Karpas-422 (cell line): Measurements from ENCODE around the gene C13orf46. TPM values are rescaled to one million over a fixed set of nuclear protein-coding genes. Genes with fewer than 3 reads are reported as not detected.

Experiments used
- DNase-seq: peaks from one replicate; pipeline ENCODE4 v3.0.0-alpha.2; 2015
- H2AFZ ChIP-seq: fragments of 200-600 bp; sonication (generic); 2 replicates; pipeline ENCODE4 v1.6.1; 2014; ENCODE audit warnings: antibody characterized with exemption, low read length, mixed read lengths
- H3K27ac ChIP-seq: fragments of 200-600 bp; sonication (generic); 2 replicates; pipeline ENCODE4 v1.5.1; 2014; ENCODE audit warnings: mild to moderate bottlenecking, low read length, moderate library complexity
- H3K27me3 ChIP-seq: fragments of 200-600 bp; sonication (generic); 2 replicates; pipeline ENCODE4 v1.6.1; 2014; ENCODE audit warnings: low read length, mixed read lengths
- H3K36me3 ChIP-seq: fragments of 200-600 bp; sonication (generic); 2 replicates; pipeline ENCODE4 v1.6.1; 2014; ENCODE audit warnings: low read length, mixed read lengths; ENCODE audit not compliant: insufficient read depth
- H3K4me1 ChIP-seq: fragments of 200-600 bp; sonication (generic); 2 replicates; pipeline ENCODE4 v1.6.1; 2014; ENCODE audit warnings: mild to moderate bottlenecking, low read length, mixed read lengths
- H3K4me2 ChIP-seq: fragments of 200-600 bp; sonication (generic); 2 replicates; pipeline ENCODE4 v1.6.1; 2014; ENCODE audit warnings: low read length, low read depth, mild to moderate bottlenecking; ENCODE audit not compliant: poor library complexity, severe bottlenecking
- H3K4me3 ChIP-seq: fragments of 200-600 bp; sonication (generic); 2 replicates; pipeline ENCODE4 v1.5.1; 2014; ENCODE audit warnings: mild to moderate bottlenecking, antibody characterized with exemption, low read length, mixed read lengths
- H3K79me2 ChIP-seq: fragments of 200-600 bp; sonication (generic); 2 replicates; pipeline ENCODE4 v1.6.1; 2014; ENCODE audit warnings: mild to moderate bottlenecking, low read length, mixed read lengths
- H3K9ac ChIP-seq: fragments of 200-600 bp; sonication (generic); 2 replicates; pipeline ENCODE4 v1.6.0; 2014; ENCODE audit warnings: low read length
- H3K9me2 ChIP-seq: fragments of 200-600 bp; sonication (generic), shearing (Covaris generic); replicated peaks from 2 replicates; pipeline ENCODE4 v1.6.0; 2014; ENCODE audit warnings: mild to moderate bottlenecking, low read length, moderate library complexity; ENCODE audit not compliant: insufficient read depth
- H3K9me3 ChIP-seq: fragments of 300-700, 200-600 bp; sonication (generic); 2 replicates; pipeline ENCODE4 v1.6.1; 2014; ENCODE audit warnings: low read length, mixed read lengths
- H4K20me1 ChIP-seq: fragments of 200-600 bp; sonication (generic); 2 replicates; pipeline ENCODE4 v1.6.1; 2014; ENCODE audit warnings: mild to moderate bottlenecking, antibody characterized with exemption, low read length, low read depth; ENCODE audit not compliant: insufficient read depth
- total RNA-seq: library from RNA; depleted of rRNA; stranded (reverse); fragments of >200 nt; shearing (Covaris generic); gene quantifications from 2 replicates; pipeline ENCODE4 v1.2.3, GENCODE V29; 2014; ENCODE audit warnings: low replicate concordance

The C13orf46 gene
- total RNA-seq, 1 experiment from 2014 or later = not detected

DNA sequence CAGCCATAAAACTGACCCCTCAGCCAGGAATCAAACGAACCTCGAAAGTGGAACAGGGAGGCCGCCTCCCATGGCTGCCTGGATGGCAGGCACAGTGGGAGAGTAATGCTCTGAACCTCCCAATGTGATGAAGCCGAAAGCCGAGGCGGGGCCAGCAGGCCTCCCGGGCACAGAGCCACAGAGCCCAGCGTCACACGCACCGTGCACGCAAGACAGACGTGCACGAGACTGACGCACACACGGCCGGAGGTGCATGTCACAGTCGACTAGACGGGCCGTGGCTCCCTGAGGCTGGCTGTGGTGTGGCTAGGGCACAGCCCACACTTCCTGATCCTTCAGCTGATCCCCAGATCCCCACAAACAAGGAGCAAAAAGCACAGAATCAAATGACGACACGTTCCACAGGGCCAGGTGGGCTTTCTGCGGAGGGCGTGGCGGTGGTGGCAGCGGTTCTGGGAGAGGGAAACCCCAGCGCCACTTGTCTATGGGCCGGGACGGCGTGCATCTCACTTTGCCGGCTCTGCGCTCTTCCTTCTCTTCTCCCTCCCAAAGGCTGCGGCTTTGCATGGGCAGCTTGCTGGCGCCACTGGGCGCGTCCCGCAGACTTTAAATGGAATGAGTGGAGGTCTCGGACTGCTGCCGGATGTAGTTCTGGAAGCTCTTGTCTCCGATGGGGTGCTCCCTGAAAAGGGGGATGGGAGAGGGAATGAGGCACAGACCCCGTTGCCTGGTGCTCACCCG, 5.0 kb upstream of the C13orf46 start:
- no peaks in the 10 kb centered on the region for H3K79me2 ChIP-seq
- no peaks in the 10 kb centered on the region for H3K4me1 ChIP-seq
- H3K36me3 ChIP-seq = no peaks in the 10 kb centered on the region
- H4K20me1 ChIP-seq = no peaks in the 10 kb centered on the region
- H3K9me2 ChIP-seq = no peaks in the 10 kb centered on the region
- H3K9ac ChIP-seq = no peak overlapping the region
- H3K27ac ChIP-seq = no peak overlapping the region
- peaks cover 3% of the 10 kb centered on the region; the same call in 1 of the 2 replicates for H3K9me3 ChIP-seq
- no peak overlapping the region for H2AFZ ChIP-seq
- no peaks in the 10 kb centered on the region for H3K27me3 ChIP-seq
- H3K4me3 ChIP-seq = no peak overlapping the region
- DNase-seq = no peak
- no peak overlapping the region for H3K4me2 ChIP-seq

DNA sequence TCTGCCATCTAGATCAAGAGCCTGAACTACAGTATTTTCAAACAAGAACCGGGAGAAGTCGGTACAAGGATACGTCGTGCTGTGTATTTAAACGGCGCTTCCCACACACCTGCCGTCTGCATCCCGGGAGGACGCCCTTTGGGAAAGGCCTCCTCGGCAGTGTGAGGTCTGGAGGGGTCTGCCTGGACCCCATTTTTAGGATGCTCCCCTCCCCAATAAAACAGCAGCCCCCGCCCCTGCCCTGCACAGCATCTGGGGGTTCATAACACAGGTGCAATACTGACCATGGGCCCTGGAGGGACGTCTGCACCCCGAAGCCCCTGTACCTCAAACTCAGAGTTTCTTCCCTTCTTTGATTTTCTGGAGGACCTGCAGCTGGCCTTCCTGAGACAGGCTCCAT, 4.1 kb upstream of the C13orf46 start:
- no peak overlapping the region for H2AFZ ChIP-seq
- no peak overlapping the region for H3K4me2 ChIP-seq
- H3K9me3 ChIP-seq = peaks cover 3% of the 10 kb centered on the region; the same call in 1 of the 2 replicates
- H3K36me3 ChIP-seq = no peaks in the 10 kb centered on the region
- H3K9ac ChIP-seq = no peak overlapping the region
- H3K27ac ChIP-seq = no peak overlapping the region
- no peaks in the 10 kb centered on the region for H3K27me3 ChIP-seq
- no peaks in the 10 kb centered on the region for H3K4me1 ChIP-seq
- no peak for DNase-seq
- no peaks in the 10 kb centered on the region for H3K9me2 ChIP-seq
- no peaks in the 10 kb centered on the region for H3K79me2 ChIP-seq
- H3K4me3 ChIP-seq = no peak overlapping the region
- no peaks in the 10 kb centered on the region for H4K20me1 ChIP-seq

DNA sequence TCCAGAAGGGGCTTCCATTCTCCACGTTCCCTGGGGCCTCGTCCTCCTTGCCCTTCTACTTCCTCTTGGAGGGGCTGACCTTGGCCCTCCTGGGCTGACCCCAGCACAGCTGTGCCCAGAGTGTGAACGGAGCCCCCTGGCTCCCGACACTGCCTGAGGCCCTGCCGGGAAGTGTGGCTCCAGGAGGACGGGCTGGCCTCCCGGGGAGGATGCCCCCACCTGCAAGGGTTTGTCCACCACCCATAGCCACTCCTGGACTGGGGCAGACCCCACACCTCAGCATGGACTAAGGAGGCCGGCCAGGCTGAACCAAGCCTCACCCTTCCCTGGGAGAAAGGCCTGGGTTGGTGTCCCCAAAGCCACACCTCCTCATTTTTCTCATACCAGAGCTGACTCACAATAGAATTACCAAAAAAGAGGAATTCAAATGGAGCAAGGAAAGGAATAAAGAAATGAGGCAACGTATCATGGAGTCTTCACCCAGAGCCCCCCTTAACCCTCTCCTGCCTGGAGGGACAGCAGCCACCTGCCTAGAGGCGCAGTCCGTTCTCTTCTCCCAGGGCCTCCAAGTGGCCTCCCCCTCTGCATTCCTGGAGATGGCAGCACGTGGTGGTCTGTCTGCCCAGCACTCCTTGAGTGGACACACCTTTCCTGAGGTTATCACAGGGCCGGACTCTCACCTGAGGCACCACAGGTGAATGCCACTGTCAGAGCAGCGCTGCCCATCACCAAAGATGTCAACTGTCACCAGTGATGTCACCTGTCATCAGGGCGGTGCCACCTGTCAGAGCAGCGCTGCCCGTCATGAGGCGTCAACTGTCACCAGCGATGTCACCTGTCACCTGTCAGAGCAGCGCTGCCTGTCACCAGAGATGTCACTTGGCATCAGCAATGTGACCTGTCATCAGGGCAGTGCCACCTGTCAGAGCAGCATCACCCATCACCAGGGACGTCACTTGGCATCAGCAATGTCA, 3.1 kb upstream of the C13orf46 start:
- Histone ChIP-seq H3K27me3 (no peaks in the 10 kb centered on the region), H2AFZ (no peak overlapping the region), H3K4me3 (no peak overlapping the region), H3K4me1 (no peaks in the 10 kb centered on the region), H3K36me3 (no peaks in the 10 kb centered on the region), H3K27ac (no peak overlapping the region), H3K4me2 (no peak overlapping the region), H3K9ac (no peak overlapping the region), H3K79me2 (no peaks in the 10 kb centered on the region), H3K9me2 (no peaks in the 10 kb centered on the region), H4K20me1 (no peaks in the 10 kb centered on the region), H3K9me3 (0 out of 2 replicates have a peak, but pooled peaks cover 3% of the 10 kb centered on the region)
- no peak for DNase-seq

DNA sequence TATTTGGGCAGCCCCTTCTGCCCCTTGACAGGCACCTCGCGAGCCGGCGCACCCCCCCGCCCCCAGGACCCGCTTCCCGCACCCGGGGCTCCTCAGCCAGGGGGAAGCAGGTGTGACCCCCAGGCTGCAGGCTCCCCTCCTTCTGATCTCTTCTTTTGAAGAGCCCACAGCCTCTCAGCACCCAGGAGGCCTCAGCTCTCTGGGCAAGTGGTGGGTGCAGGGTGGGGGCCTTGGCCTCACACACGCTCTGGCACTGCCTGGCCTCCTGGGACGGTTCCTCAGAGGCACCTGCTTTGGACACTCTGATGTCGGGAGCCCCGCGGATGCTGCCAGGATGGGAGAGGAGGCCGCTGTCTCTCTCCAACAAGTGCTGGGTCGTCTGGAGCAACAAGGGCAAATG, 1.5 kb upstream of the C13orf46 start:
- no peak overlapping the region for H3K9ac ChIP-seq
- no peaks in the 10 kb centered on the region for H3K79me2 ChIP-seq
- no peak overlapping the region for H3K4me2 ChIP-seq
- H3K9me2 ChIP-seq = no peaks in the 10 kb centered on the region
- H3K4me1 ChIP-seq = no peaks in the 10 kb centered on the region
- H3K4me3 ChIP-seq = no peak overlapping the region
- H2AFZ ChIP-seq = no peak overlapping the region
- no peaks in the 10 kb centered on the region for H4K20me1 ChIP-seq
- H3K9me3 ChIP-seq = no peaks in the 10 kb centered on the region
- no peaks in the 10 kb centered on the region for H3K27me3 ChIP-seq
- H3K27ac ChIP-seq = no peak overlapping the region
- no peak for DNase-seq
- no peaks in the 10 kb centered on the region for H3K36me3 ChIP-seq

DNA sequence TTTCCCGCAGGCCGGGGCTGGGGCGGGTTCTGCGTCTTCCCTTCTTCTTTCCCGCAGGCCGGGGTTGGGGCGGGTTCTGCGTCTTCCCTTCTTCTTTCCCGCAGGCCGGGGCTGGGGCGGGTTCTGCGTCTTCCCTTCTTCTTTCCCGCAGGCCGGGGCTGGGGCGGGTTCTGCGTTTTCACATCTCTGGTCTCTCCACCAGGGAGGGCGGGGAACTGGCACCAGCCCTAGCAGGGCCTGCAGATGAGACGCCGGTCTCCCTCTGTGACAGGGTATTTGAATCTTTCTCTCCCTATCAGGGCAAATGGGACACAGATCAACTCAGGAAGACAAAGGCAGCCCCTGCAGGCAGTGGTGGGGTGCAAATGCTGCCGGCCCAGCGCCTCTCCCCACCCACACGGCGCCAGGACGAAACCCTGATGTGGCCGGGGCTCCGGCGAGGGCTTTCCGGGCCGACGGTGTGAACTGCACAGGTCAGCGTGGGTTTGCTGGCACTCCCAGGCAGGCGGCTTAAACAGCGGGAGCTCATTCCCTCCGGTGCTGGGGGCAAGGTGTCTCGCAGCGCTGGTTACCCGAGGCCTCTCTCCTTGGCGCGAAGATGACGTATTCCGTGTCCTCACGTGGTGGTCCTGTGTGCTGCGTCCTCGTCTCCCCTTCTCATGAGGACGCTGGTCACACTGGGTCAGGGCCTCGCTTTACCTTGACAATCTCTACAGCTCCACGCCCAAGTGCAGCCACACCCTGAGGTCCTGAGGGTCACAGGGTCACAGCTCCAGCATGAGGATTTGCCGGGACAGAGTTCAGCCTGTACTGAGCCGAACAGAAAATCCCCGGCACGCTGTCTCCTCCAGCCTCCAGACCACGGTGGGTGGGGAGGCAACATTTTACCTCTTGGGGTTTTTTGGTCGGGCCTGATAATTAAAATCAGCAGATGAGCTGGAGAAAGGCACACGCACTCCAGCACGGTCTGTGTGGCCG, 717 bp upstream of the C13orf46 start:
- H3K4me3 ChIP-seq = no peak overlapping the region
- H3K4me2 ChIP-seq = no peak overlapping the region
- no peak for DNase-seq
- H3K4me1 ChIP-seq = no peaks in the 10 kb centered on the region
- H2AFZ ChIP-seq = no peak overlapping the region
- no peaks in the 10 kb centered on the region for H3K9me3 ChIP-seq
- H3K9ac ChIP-seq = no peak overlapping the region
- no peaks in the 10 kb centered on the region for H3K36me3 ChIP-seq
- H3K27me3 ChIP-seq = no peaks in the 10 kb centered on the region
- no peaks in the 10 kb centered on the region for H4K20me1 ChIP-seq
- H3K79me2 ChIP-seq = no peaks in the 10 kb centered on the region
- no peaks in the 10 kb centered on the region for H3K9me2 ChIP-seq
- H3K27ac ChIP-seq = no peak overlapping the region

DNA sequence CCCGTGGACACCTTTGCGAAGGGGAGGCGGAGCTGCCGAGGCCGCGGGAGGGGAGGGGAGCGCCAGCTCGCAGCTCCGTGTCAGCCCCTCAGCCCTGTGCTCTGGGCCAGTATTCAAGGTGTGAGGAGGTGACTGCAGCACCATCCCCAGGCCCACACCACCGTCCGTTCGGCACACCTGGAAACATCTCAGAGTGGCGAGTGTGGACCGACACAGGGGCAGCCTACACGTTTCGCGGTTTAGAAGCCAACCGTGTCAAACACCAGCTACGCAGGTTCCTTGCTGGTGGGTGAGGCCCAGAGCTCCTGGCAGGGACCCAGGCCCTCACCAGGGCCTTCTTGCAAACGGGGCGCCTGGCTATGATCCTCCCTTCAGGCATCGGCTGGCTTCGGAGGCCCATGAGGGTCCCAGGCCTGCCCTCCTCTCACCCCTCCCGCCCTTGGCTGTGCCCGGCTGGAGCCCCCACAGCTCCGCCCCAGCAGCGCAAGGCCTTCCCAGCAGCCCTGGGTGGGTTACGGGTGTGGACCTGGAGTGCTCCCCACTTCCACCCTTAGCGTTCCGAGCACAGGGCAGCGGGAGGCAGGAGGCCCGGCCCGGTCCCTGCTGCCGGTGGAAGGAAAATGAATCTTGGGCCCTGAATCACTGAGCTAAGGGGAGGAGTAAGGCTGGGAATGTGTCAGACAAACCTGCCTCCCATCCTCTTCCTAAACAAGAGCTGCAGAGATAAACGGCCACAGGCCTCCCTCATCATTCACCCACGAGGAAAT, 1.2 kb downstream of the C13orf46 start:
- H2AFZ ChIP-seq = no peak overlapping the region
- H4K20me1 ChIP-seq = no peaks in the 10 kb centered on the region
- H3K4me2 ChIP-seq = no peak overlapping the region
- H3K9me2 ChIP-seq = no peaks in the 10 kb centered on the region
- H3K36me3 ChIP-seq = no peaks in the 10 kb centered on the region
- no peaks in the 10 kb centered on the region for H3K27me3 ChIP-seq
- no peak overlapping the region for H3K27ac ChIP-seq
- H3K4me3 ChIP-seq = no peak overlapping the region
- no peak overlapping the region for H3K9ac ChIP-seq
- no peaks in the 10 kb centered on the region for H3K79me2 ChIP-seq
- H3K4me1 ChIP-seq = no peaks in the 10 kb centered on the region
- no peak for DNase-seq
- H3K9me3 ChIP-seq = no peaks in the 10 kb centered on the region

DNA sequence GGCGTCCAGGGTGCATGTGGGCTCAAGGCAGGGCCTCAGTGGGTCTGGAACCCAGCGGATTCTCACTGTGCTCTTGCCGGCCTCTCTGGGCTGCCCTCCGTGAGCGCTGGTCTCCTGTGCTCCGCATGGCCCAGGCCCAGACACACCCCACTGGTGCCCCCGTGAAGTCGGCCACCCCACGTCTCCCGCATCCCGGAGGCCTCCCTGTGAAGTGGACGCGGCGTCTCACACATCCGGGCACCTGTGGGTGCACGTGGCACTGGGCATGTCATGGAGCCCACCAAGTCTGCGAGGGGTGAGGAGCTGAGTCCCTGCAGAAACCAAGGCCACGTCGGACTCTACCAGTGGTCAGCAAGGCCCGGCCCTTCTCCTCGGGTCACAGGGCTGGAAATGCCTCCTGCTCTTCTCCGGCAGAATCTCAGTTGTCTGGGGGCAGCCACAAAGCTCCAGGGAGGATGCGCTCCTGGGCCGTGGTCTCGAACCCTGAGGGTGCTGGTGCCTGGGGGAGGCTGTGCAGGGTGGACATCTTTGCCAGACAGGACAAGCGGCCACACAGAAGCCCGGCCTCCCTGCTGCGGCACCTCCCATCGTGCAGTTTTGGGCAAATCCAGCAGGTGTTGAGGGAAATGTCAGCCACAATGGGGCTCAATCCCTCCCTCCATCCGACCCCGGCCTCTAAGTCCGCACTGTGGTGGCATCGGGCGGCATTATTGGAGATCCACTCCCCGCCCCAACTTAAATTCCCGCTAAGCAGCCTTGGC, 2.2 kb downstream of the C13orf46 start:
- Histone ChIP-seq H3K27me3 (no peaks in the 10 kb centered on the region), H3K9me3 (no peaks in the 10 kb centered on the region), H3K4me1 (no peaks in the 10 kb centered on the region), H4K20me1 (no peaks in the 10 kb centered on the region), H3K9me2 (no peaks in the 10 kb centered on the region), H2AFZ (no peak overlapping the region), H3K9ac (no peak overlapping the region), H3K79me2 (no peaks in the 10 kb centered on the region), H3K36me3 (no peaks in the 10 kb centered on the region), H3K4me2 (no peak overlapping the region), H3K4me3 (no peak overlapping the region), H3K27ac (no peak overlapping the region)
- no peak for DNase-seq
